GM18520 (cell line): ENCODE results near the gene KIAA0930.

Experiments
- ATAC-seq: cut with Tn5 transposase; IDR thresholded peaks from one replicate; pipeline ENCODE4 v1.9.1; 2021; ENCODE audit not compliant: unreplicated experiment

KIAA0930 gene

GRCh38 chr22:45154383-45154782, 86.3 kb downstream of the KIAA0930 start:
- no peak for ATAC-seq

GRCh38 chr22:45151503-45151902, 89.2 kb downstream of the KIAA0930 start:
- ATAC-seq: no peak

- ATAC-seq: no peak
These were observed 90.6 kb downstream of the KIAA0930 start for GRCh38 chr22:45150139-45150538.

- ATAC-seq: no peak
These were observed 91.0 kb downstream of the KIAA0930 start for GRCh38 chr22:45149671-45150070.

- no peak for ATAC-seq
These were observed 95.8 kb downstream of the KIAA0930 start for GRCh38 chr22:45144916-45145315.

GRCh38 chr22:45142376-45142775, 98.3 kb downstream of the KIAA0930 start:
- ATAC-seq: no peak
